CD4-positive, alpha-beta memory T cell (primary cell): ENCODE data around the gene SLC35F4. TPM values are rescaled to one million over a fixed set of nuclear protein-coding genes. Genes with fewer than 3 reads are reported as not detected.

Experiments
- CTCF ChIA-PET: fragments of 350-600 bp; sonication (Branson Sonifier 250); formaldehyde crosslinking; loops from one replicate; lab custom pipeline; 2021; ENCODE audit warnings: inconsistent platforms; ENCODE audit not compliant: partially characterized antibody; lab: Charles Lee
- POLR2A ChIA-PET: fragments of 350-600 bp; sonication (Branson Sonifier 250); formaldehyde crosslinking; loops from one replicate; lab custom pipeline; 2021; ENCODE audit not compliant: partially characterized antibody; lab: Charles Lee
- DNase-seq, 5 donors: peaks; one replicate each; pipeline versions ENCODE4 v3.0.0 to v3.0.0-alpha.2; 2020 to 2022; ENCODE audit warnings: mixed read lengths in 1 of 5
- H3K27ac ChIP-seq: one replicate; pipeline ENCODE4 v1.7.0; 2013; ENCODE audit warnings: low read depth, low read length
- H3K27me3 ChIP-seq: 2 replicates; pipeline ENCODE4 v1.7.0; 2013; ENCODE audit warnings: mild to moderate bottlenecking, low read length, moderate library complexity; ENCODE audit not compliant: insufficient read depth
- H3K36me3 ChIP-seq: 2 replicates; pipeline ENCODE4 v1.7.0; 2013; ENCODE audit warnings: mild to moderate bottlenecking, low read length, moderate library complexity; ENCODE audit not compliant: insufficient read depth
- H3K4me1 ChIP-seq: 2 replicates; pipeline ENCODE4 v1.7.0; 2013; ENCODE audit warnings: mild to moderate bottlenecking, low read length, moderate library complexity; ENCODE audit not compliant: insufficient read depth
- H3K4me3 ChIP-seq, 2 donors: one replicate each; pipeline ENCODE4 v1.7.0; 2013; ENCODE audit warnings: low read length in 2 of 2, mild to moderate bottlenecking in 1 of 2
- H3K9me3 ChIP-seq, 2 donors: one replicate each; pipeline ENCODE4 v1.7.0; 2013; ENCODE audit warnings: low read length in 2 of 2, control low read depth in 1 of 2; ENCODE audit not compliant: control insufficient read depth in 1 of 2
- H3K27ac Mint-ChIP-seq, 7 donors: one replicate each; pipeline ENCODE4 v1.8.0; 2020 to 2021; ENCODE audit warnings: mixed read lengths in 7 of 7, mild to moderate bottlenecking in 6 of 7, inconsistent platforms in 3 of 7, moderate library complexity in 3 of 7
- H3K27me3 Mint-ChIP-seq, 2 donors: one replicate each; pipeline ENCODE4 v1.8.0; 2020 to 2021; ENCODE audit warnings: mixed read lengths in 2 of 2
- H3K36me3 Mint-ChIP-seq, 2 donors: one replicate each; pipeline ENCODE4 v1.8.0; 2020 to 2021; ENCODE audit warnings: mixed read lengths in 2 of 2, inconsistent platforms in 1 of 2, mild to moderate bottlenecking in 1 of 2
- H3K4me1 Mint-ChIP-seq, 4 donors: one replicate each; pipeline ENCODE4 v1.8.0; 2020 to 2021; ENCODE audit warnings: mixed read lengths in 4 of 4, mild to moderate bottlenecking in 1 of 4
- H3K4me3 Mint-ChIP-seq, 8 donors: one replicate each; pipeline ENCODE4 v1.8.0; 2020 to 2021; ENCODE audit warnings: mixed read lengths in 8 of 8, mild to moderate bottlenecking in 7 of 8, moderate library complexity in 6 of 8, inconsistent platforms in 3 of 8
- H3K9me3 Mint-ChIP-seq, 8 donors: one replicate each; pipeline ENCODE4 v1.8.0; 2020 to 2021; ENCODE audit warnings: mixed read lengths in 8 of 8, mild to moderate bottlenecking in 5 of 8, inconsistent platforms in 3 of 8, moderate library complexity in 1 of 8
- intact Hi-C: fragments of 100-400 bp; cut with micrococcal nuclease; formaldehyde crosslinking; loops from one replicate; pipeline ENCODE4 v1.15.1; 2023
- polyA plus RNA-seq, 2 donors: library from polyadenylated mRNA; unstranded; fragments of 300-500 nt; fragmentation: Illumina TruSeq; gene quantifications; one replicate each; pipeline ENCODE4 v1.2.3, GENCODE V29; 2021
- total RNA-seq, 2 experiments: library from RNA; stranded (reverse); gene quantifications; one replicate each; pipeline ENCODE4 v1.2.3, GENCODE V29; 2021

SLC35F4 gene
- total and polyA plus RNA-seq, 4 experiments from 2014 or later, result not detected

GRCh38 chr14:57822081-57822480 lies 43.8 kb downstream of the SLC35F4 start:
- Mint-ChIP-seq H3K4me1 (no peaks in the 10 kb centered on the region), H3K9me3 (peaks cover 0 to 9% (median 5%) of the 10 kb centered on the region in 8 donors), H3K4me3 (no peak overlapping the region), H3K27me3 (no peaks in the 10 kb centered on the region), H3K36me3 (no peaks in the 10 kb centered on the region), H3K27ac (no peak overlapping the region)
- POLR2A ChIA-PET, result no interaction called here
- Histone ChIP-seq H3K4me3 (no peak overlapping the region), H3K9me3 (no peaks in the 10 kb centered on the region), H3K27ac (no peak overlapping the region), H3K4me1 (no peaks in the 10 kb centered on the region), H3K27me3 (no peaks in the 10 kb centered on the region), H3K36me3 (no peaks in the 10 kb centered on the region)
- no peak for DNase-seq
- CTCF ChIA-PET, result no interaction called here
- intact Hi-C loops, result no loop called here

GRCh38 chr14:57820581-57820980 lies 45.3 kb downstream of the SLC35F4 start:
- POLR2A ChIA-PET, result no interaction called here
- Mint-ChIP-seq H3K4me3 (no peak overlapping the region), H3K36me3 (no peaks in the 10 kb centered on the region), H3K27me3 (no peaks in the 10 kb centered on the region), H3K9me3 (peaks cover 0 to 8% (median 4%) of the 10 kb centered on the region in 8 donors), H3K27ac (no peak overlapping the region), H3K4me1 (no peaks in the 10 kb centered on the region)
- no peak overlapping the region for H3K27ac ChIP-seq
- H3K9me3 ChIP-seq, result no peaks in the 10 kb centered on the region
- no peaks in the 10 kb centered on the region for H3K36me3 ChIP-seq
- DNase-seq, result no peak
- no peak overlapping the region for H3K4me3 ChIP-seq
- CTCF ChIA-PET, result no interaction called here
- H3K27me3 ChIP-seq, result no peaks in the 10 kb centered on the region
- intact Hi-C loops, result no loop called here
- H3K4me1 ChIP-seq, result no peaks in the 10 kb centered on the region

- H3K36me3 Mint-ChIP-seq, result no peaks in the 10 kb centered on the region
- H3K27me3 Mint-ChIP-seq, result no peaks in the 10 kb centered on the region
- H3K36me3 ChIP-seq, result no peaks in the 10 kb centered on the region
- ChIA-PET POLR2A (no interaction called here), CTCF (no interaction called here)
- no peak overlapping the region for H3K4me3 ChIP-seq
- no peaks in the 10 kb centered on the region for H3K4me1 ChIP-seq
- no peak overlapping the region for H3K27ac Mint-ChIP-seq
- no peaks in the 10 kb centered on the region for H3K4me1 Mint-ChIP-seq
- no peak overlapping the region for H3K27ac ChIP-seq
- no peaks in the 10 kb centered on the region for H3K27me3 ChIP-seq
- no peak for DNase-seq
- H3K9me3 ChIP-seq, result no peaks in the 10 kb centered on the region
- intact Hi-C loops, result no loop called here
- no peak overlapping the region for H3K4me3 Mint-ChIP-seq
- H3K9me3 Mint-ChIP-seq, result peaks cover 0 to 2% (median 0%) of the 10 kb centered on the region in 8 donors
Measured at GRCh38 chr14:57818511-57818910, 47.4 kb downstream of the SLC35F4 start.

GRCh38 chr14:57816568-57817284 lies 49.2 kb downstream of the SLC35F4 start:
- intact Hi-C loops, result no loop called here
- ChIA-PET POLR2A (no interaction called here), CTCF (no interaction called here)

GRCh38 chr14:57814726-57815125 lies 51.2 kb downstream of the SLC35F4 start:
- ChIA-PET POLR2A (no interaction called here), CTCF (no interaction called here)
- H3K4me1 Mint-ChIP-seq, result no peaks in the 10 kb centered on the region
- Histone ChIP-seq H3K36me3 (no peaks in the 10 kb centered on the region), H3K27ac (no peak overlapping the region), H3K4me3 (no peak overlapping the region), H3K4me1 (no peaks in the 10 kb centered on the region), H3K27me3 (no peaks in the 10 kb centered on the region), H3K9me3 (no peaks in the 10 kb centered on the region)
- intact Hi-C loops, result no loop called here
- H3K4me3 Mint-ChIP-seq, result no peak overlapping the region
- no peak for DNase-seq
- H3K9me3 Mint-ChIP-seq, result peaks cover 0 to 2% (median 0%) of the 10 kb centered on the region in 8 donors
- H3K27ac Mint-ChIP-seq, result no peak overlapping the region
- H3K36me3 Mint-ChIP-seq, result no peaks in the 10 kb centered on the region
- H3K27me3 Mint-ChIP-seq, result peaks cover 0 to 3% of the 10 kb centered on the region in 2 donors

More at GRCh38 chr14:57816568-57817284, 49.2 kb downstream of the SLC35F4 start:
- no peaks in the 10 kb centered on the region for H3K9me3 Mint-ChIP-seq
- Histone ChIP-seq H3K27me3 (no peaks in the 10 kb centered on the region), H3K4me1 (no peaks in the 10 kb centered on the region), H3K27ac (no peak overlapping the region), H3K9me3 (no peaks in the 10 kb centered on the region), H3K4me3 (no peak overlapping the region), H3K36me3 (no peaks in the 10 kb centered on the region)
- H3K27ac Mint-ChIP-seq, result no peak overlapping the region
- DNase-seq, result no peak
- no peaks in the 10 kb centered on the region for H3K4me1 Mint-ChIP-seq
- no peaks in the 10 kb centered on the region for H3K36me3 Mint-ChIP-seq
- no peak overlapping the region for H3K4me3 Mint-ChIP-seq
- peaks cover 0 to 3% of the 10 kb centered on the region in 2 donors for H3K27me3 Mint-ChIP-seq

GRCh38 chr14:57812741-57813140 lies 53.2 kb downstream of the SLC35F4 start:
- Histone ChIP-seq H3K27me3 (no peaks in the 10 kb centered on the region), H3K36me3 (no peaks in the 10 kb centered on the region), H3K4me3 (no peak overlapping the region), H3K27ac (no peak overlapping the region), H3K9me3 (no peaks in the 10 kb centered on the region), H3K4me1 (no peaks in the 10 kb centered on the region)
- intact Hi-C loops, result no loop called here
- H3K36me3 Mint-ChIP-seq, result no peaks in the 10 kb centered on the region
- POLR2A ChIA-PET, result no interaction called here
- CTCF ChIA-PET, result no interaction called here
- H3K9me3 Mint-ChIP-seq, result peaks cover 0 to 2% (median 0%) of the 10 kb centered on the region in 8 donors
- H3K4me3 Mint-ChIP-seq, result no peak overlapping the region
- no peak for DNase-seq
- no peaks in the 10 kb centered on the region for H3K4me1 Mint-ChIP-seq
- H3K27me3 Mint-ChIP-seq, result peaks cover 0 to 3% of the 10 kb centered on the region in 2 donors
- H3K27ac Mint-ChIP-seq, result no peak overlapping the region

- intact Hi-C loops, result no loop called here
- peaks cover 0 to 2% (median 0%) of the 10 kb centered on the region in 8 donors for H3K9me3 Mint-ChIP-seq
- H3K36me3 Mint-ChIP-seq, result no peaks in the 10 kb centered on the region
- CTCF ChIA-PET, result no interaction called here
- H3K27ac Mint-ChIP-seq, result no peak overlapping the region
- no peaks in the 10 kb centered on the region for H3K36me3 ChIP-seq
- H3K4me1 Mint-ChIP-seq, result no peaks in the 10 kb centered on the region
- H3K27me3 Mint-ChIP-seq, result peaks cover 0 to 3% of the 10 kb centered on the region in 2 donors
- H3K27me3 ChIP-seq, result no peaks in the 10 kb centered on the region
- H3K4me3 ChIP-seq, result no peak overlapping the region
- H3K27ac ChIP-seq, result no peak overlapping the region
- H3K9me3 ChIP-seq, result no peaks in the 10 kb centered on the region
- POLR2A ChIA-PET, result no interaction called here
- H3K4me1 ChIP-seq, result no peaks in the 10 kb centered on the region
- H3K4me3 Mint-ChIP-seq, result no peak overlapping the region
- no peak for DNase-seq
Measured at GRCh38 chr14:57811998-57812546, 53.8 kb downstream of the SLC35F4 start.
